DOHH2 (cell line): ENCODE data around the gene MPPED1.

ENCODE experiments used
- H3F3A ChIP-seq: fragments of 200-600 bp; sonication (generic), shearing (Covaris generic); 2 replicates; pipeline ENCODE4 v1.6.0; 2016; ENCODE audit warnings: antibody characterized with exemption, mild to moderate bottlenecking; ENCODE audit not compliant: control insufficient read depth, insufficient read depth
- H3K27ac ChIP-seq: fragments of 200-600 bp; sonication (generic); 2 replicates; pipeline ENCODE4 v1.5.1; 2014; ENCODE audit warnings: low read depth, mild to moderate bottlenecking, low read length, moderate library complexity
- H3K27me3 ChIP-seq: fragments of 200-600 bp; sonication (generic); 2 replicates; pipeline ENCODE4 v1.6.1; 2014; ENCODE audit warnings: mild to moderate bottlenecking, low read length, mixed read lengths; ENCODE audit not compliant: control insufficient read depth
- H3K36me3 ChIP-seq: fragments of 200-600 bp; sonication (generic); 2 replicates; pipeline ENCODE4 v1.6.1; 2014; ENCODE audit warnings: mild to moderate bottlenecking, low read length, moderate library complexity, mixed read lengths; ENCODE audit not compliant: control insufficient read depth
- H3K4me1 ChIP-seq: fragments of 200-600 bp; sonication (generic); 2 replicates; pipeline ENCODE4 v1.6.1; 2014; ENCODE audit warnings: mild to moderate bottlenecking, low read length, mixed read lengths; ENCODE audit not compliant: control insufficient read depth
- H3K4me2 ChIP-seq: fragments of 200-600 bp; sonication (generic); 2 replicates; pipeline ENCODE4 v1.6.0; 2014; ENCODE audit warnings: mild to moderate bottlenecking, low read length, moderate library complexity
- H3K4me3 ChIP-seq: fragments of 200-600 bp; sonication (generic); 2 replicates; pipeline ENCODE4 v1.5.1; 2014; ENCODE audit warnings: mild to moderate bottlenecking, low read length, mixed read lengths
- H3K79me2 ChIP-seq: fragments of 200-600 bp; sonication (generic); 2 replicates; pipeline ENCODE4 v1.6.1; 2014; ENCODE audit warnings: mild to moderate bottlenecking, low read length, mixed read lengths; ENCODE audit not compliant: control insufficient read depth
- H3K9me2 ChIP-seq: fragments of 200-600 bp; sonication (generic); replicated peaks from 2 replicates; pipeline ENCODE4 v1.6.1; 2014; ENCODE audit warnings: mild to moderate bottlenecking, low read length, mixed read lengths; ENCODE audit not compliant: control insufficient read depth
- H3K9me3 ChIP-seq: fragments of 200-600 bp; sonication (generic); 2 replicates; pipeline ENCODE4 v1.6.1; 2014; ENCODE audit warnings: antibody characterized with exemption, low read length, mixed read lengths; ENCODE audit not compliant: control insufficient read depth, insufficient read depth
- H4K20me1 ChIP-seq: fragments of 200-600 bp; sonication (generic); 2 replicates; pipeline ENCODE4 v1.6.0; 2014; ENCODE audit warnings: low read depth, mild to moderate bottlenecking, antibody characterized with exemption, low read length, moderate library complexity; ENCODE audit not compliant: control insufficient read depth, insufficient read depth
- CTCF ChIP-seq: fragments of 200-600 bp; sonication (generic); IDR thresholded peaks from one replicate; pipeline ENCODE4 v1.5.1; 2014; ENCODE audit warnings: antibody characterized with exemption, mild to moderate bottlenecking, low read depth, low read length; ENCODE audit not compliant: poor library complexity, severe bottlenecking
- EZH2phosphoT487 ChIP-seq: fragments of 200-600 bp; sonication (generic); IDR thresholded peaks from 2 replicates; pipeline ENCODE4 v1.6.1; 2017; ENCODE audit warnings: borderline replicate concordance, mild to moderate bottlenecking, antibody characterized with exemption, low read length, moderate library complexity, mixed read lengths

The MPPED1 gene

GRCh38 chr22:43505896-43506295 lies 94.1 kb downstream of the MPPED1 start:
- no peaks in the 10 kb centered on the region for H3K27me3 ChIP-seq
- H3F3A ChIP-seq, result no peaks in the 10 kb centered on the region
- H3K9me3 ChIP-seq, result no peaks in the 10 kb centered on the region
- no peaks in the 10 kb centered on the region for H4K20me1 ChIP-seq
- H3K4me3 ChIP-seq, result no peak overlapping the region
- H3K9me2 ChIP-seq, result no peaks in the 10 kb centered on the region
- no peak overlapping the region for H3K4me2 ChIP-seq
- H3K4me1 ChIP-seq, result no peaks in the 10 kb centered on the region
- no peak overlapping the region for H3K27ac ChIP-seq
- TF ChIP-seq EZH2phosphoT487, result no peak
- H3K36me3 ChIP-seq, result no peaks in the 10 kb centered on the region
- H3K79me2 ChIP-seq, result no peaks in the 10 kb centered on the region

- no peaks in the 10 kb centered on the region for H3K9me3 ChIP-seq
- H3K4me2 ChIP-seq, result no peak overlapping the region
- TF ChIP-seq EZH2phosphoT487, result no peak
- no peak for TF ChIP-seq CTCF
- no peaks in the 10 kb centered on the region for H3K36me3 ChIP-seq
- no peaks in the 10 kb centered on the region for H3K27me3 ChIP-seq
- H4K20me1 ChIP-seq, result no peaks in the 10 kb centered on the region
- H3K4me3 ChIP-seq, result no peak overlapping the region
- no peaks in the 10 kb centered on the region for H3K79me2 ChIP-seq
- H3K4me1 ChIP-seq, result no peaks in the 10 kb centered on the region
- no peaks in the 10 kb centered on the region for H3F3A ChIP-seq
- H3K27ac ChIP-seq, result no peak overlapping the region
- no peaks in the 10 kb centered on the region for H3K9me2 ChIP-seq
Observed at GRCh38 chr22:43506487-43506886, 94.7 kb downstream of the MPPED1 start.

- H4K20me1 ChIP-seq, result no peaks in the 10 kb centered on the region
- TF ChIP-seq CTCF (no peak), EZH2phosphoT487 (no peak)
- no peaks in the 10 kb centered on the region for H3K4me1 ChIP-seq
Observed at GRCh38 chr22:43507235-43507634, 95.4 kb downstream of the MPPED1 start.

GRCh38 chr22:43508489-43508888 lies 96.7 kb downstream of the MPPED1 start:
- H3K4me1 ChIP-seq, result no peaks in the 10 kb centered on the region
- H3F3A ChIP-seq, result no peaks in the 10 kb centered on the region
- no peak for TF ChIP-seq EZH2phosphoT487
- no peak for TF ChIP-seq CTCF
- no peaks in the 10 kb centered on the region for H4K20me1 ChIP-seq
- H3K4me2 ChIP-seq, result no peak overlapping the region
- H3K4me3 ChIP-seq, result no peak overlapping the region
- H3K27me3 ChIP-seq, result no peaks in the 10 kb centered on the region
- H3K79me2 ChIP-seq, result no peaks in the 10 kb centered on the region
- H3K9me2 ChIP-seq, result no peaks in the 10 kb centered on the region
- H3K36me3 ChIP-seq, result no peaks in the 10 kb centered on the region
- H3K9me3 ChIP-seq, result no peaks in the 10 kb centered on the region
- no peak overlapping the region for H3K27ac ChIP-seq

More at GRCh38 chr22:43507235-43507634, 95.4 kb downstream of the MPPED1 start:
- no peaks in the 10 kb centered on the region for H3K36me3 ChIP-seq
- no peaks in the 10 kb centered on the region for H3F3A ChIP-seq
- H3K9me3 ChIP-seq, result no peaks in the 10 kb centered on the region
- no peaks in the 10 kb centered on the region for H3K9me2 ChIP-seq
- H3K79me2 ChIP-seq, result no peaks in the 10 kb centered on the region
- H3K4me3 ChIP-seq, result no peak overlapping the region
- no peak overlapping the region for H3K4me2 ChIP-seq
- H3K27me3 ChIP-seq, result no peaks in the 10 kb centered on the region
- no peak overlapping the region for H3K27ac ChIP-seq
